ENCODE measurements around the gene PRKN.

PRKN gene

GRCh38 chr6:161926324-161926723 lies 801.2 kb downstream of the PRKN start:
- no peak for DNase-seq (ENCODE audit: low read depth)
- no peak for TF ChIP-seq CTCF (IDR thresholded peaks at IDR 0.05; ENCODE audit: insufficient read depth, low read depth, low read length, missing control alignments)
- no peak overlapping the region for H3K4me3 ChIP-seq (ENCODE audit: low read length)

GRCh38 chr6:161924516-161925116 lies 803.0 kb downstream of the PRKN start:
- H3K4me3 ChIP-seq (ENCODE audit: low read length), result no peak overlapping the region
- DNase-seq (ENCODE audit: low read depth), result no peak
- no peak for TF ChIP-seq CTCF (IDR thresholded peaks at IDR 0.05; ENCODE audit: insufficient read depth, low read depth, low read length, missing control alignments)

- no peak overlapping the region for H3K4me3 ChIP-seq (ENCODE audit: low read length)
- DNase-seq (ENCODE audit: low read depth), result peak; percentile 67
- peak; percentile 50 for TF ChIP-seq CTCF (IDR thresholded peaks at IDR 0.05; ENCODE audit: insufficient read depth, low read depth, low read length, missing control alignments)
These were observed 804.9 kb downstream of the PRKN start for GRCh38 chr6:161922631-161923119.

GRCh38 chr6:161921602-161922395 lies 805.8 kb downstream of the PRKN start:
- DNase-seq (ENCODE audit: low read depth), result peak; percentile 2
- no peak overlapping the region for H3K4me3 ChIP-seq (ENCODE audit: low read length)
- no peak for TF ChIP-seq CTCF (IDR thresholded peaks at IDR 0.05; ENCODE audit: insufficient read depth, low read depth, low read length, missing control alignments)

GRCh38 chr6:161919691-161920090 lies 807.9 kb downstream of the PRKN start:
- DNase-seq (ENCODE audit: low read depth), result peak; percentile 4
- TF ChIP-seq CTCF (IDR thresholded peaks at IDR 0.05; ENCODE audit: insufficient read depth, low read depth, low read length, missing control alignments), result no peak
- H3K4me3 ChIP-seq (ENCODE audit: low read length), result no peak overlapping the region

GRCh38 chr6:161918628-161919205 lies 808.8 kb downstream of the PRKN start:
- no peak for TF ChIP-seq CTCF (IDR thresholded peaks at IDR 0.05; ENCODE audit: insufficient read depth, low read depth, low read length, missing control alignments)

More at GRCh38 chr6:161918628-161919205, 808.8 kb downstream of the PRKN start:
- H3K4me3 ChIP-seq (ENCODE audit: low read length), result no peak overlapping the region
- no peak for DNase-seq (ENCODE audit: low read depth)

Data from epithelial cell of esophagus (primary cell).